ENCODE data around the gene MZF1.

GRCh38 chr19:58555369-58555885, 17.7 kb downstream of the MZF1 start:
- TF ChIP-seq TAF1 (IDR thresholded peaks at IDR 0.05; ENCODE audit: borderline replicate concordance, low read depth, low read length), result no peak
- no peak for TF ChIP-seq GATAD2B (conservative IDR thresholded peaks at IDR 0.05; ENCODE audit: low read depth)
- TF ChIP-seq HCFC1 (IDR thresholded peaks at IDR 0.05; ENCODE audit: low read length), result no peak
- no peak for TF ChIP-seq CREM (IDR thresholded peaks at IDR 0.05; ENCODE audit: low read depth)
- TF ChIP-seq GABPA (IDR thresholded peaks at IDR 0.05; ENCODE audit: low read depth), result no peak
- TF ChIP-seq ZSCAN29 (IDR thresholded peaks at IDR 0.05), result no peak
- TF ChIP-seq ETV6 (conservative IDR thresholded peaks at IDR 0.05 in 1 of 2, IDR thresholded peaks at IDR 0.05 in 1 of 2; ENCODE audit: borderline replicate concordance in 1 of 2, low read depth in 1 of 2), result no peak
- TF ChIP-seq CBFB (IDR thresholded peaks at IDR 0.05; ENCODE audit: low read depth), result no peak
